ENCODE data around the gene GALNT6.
"Not testable (repeated sequence)": the region's sequence is repeated elsewhere in the genome, so short reads cannot be mapped to it uniquely, and the experiment has no call there.

GALNT6 gene

DNA sequence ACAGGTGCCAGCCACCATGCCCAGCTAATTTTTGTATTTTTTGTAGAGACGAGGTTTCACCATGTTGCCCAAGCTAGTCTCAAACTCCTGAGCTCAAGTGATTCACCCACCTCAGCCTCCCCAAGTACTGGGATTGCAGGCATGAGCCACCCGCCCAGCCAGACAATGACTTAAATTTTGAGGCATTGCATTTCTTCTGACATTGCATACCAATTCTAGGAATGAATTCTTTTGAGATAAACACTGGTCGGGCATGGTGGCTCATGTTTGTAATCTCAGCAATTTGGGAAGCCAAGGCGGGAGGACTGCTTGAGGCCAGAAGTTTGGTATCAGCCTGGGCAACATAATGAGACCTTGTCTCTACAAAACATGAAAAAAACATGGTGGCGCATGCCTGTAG lies 42.2 kb downstream of the GALNT6 start:
- DNase-seq: no peak

- DNase-seq: no peak
These were observed 43.1 kb downstream of the GALNT6 start for GRCh38 chr12:51348116-51348515.

GRCh38 chr12:51346581-51346980 lies 44.6 kb downstream of the GALNT6 start, which contains the start of gene CELA1:
Gene CELA1, minus strand, starts transcription at chr12:51346679. Its CDS starts 41 bp downstream, at chr12:51346638.
- DNase-seq: no peak

GRCh38 chr12:51345681-51346080 lies 45.5 kb downstream of the GALNT6 start:
- DNase-seq: no peak

DNA sequence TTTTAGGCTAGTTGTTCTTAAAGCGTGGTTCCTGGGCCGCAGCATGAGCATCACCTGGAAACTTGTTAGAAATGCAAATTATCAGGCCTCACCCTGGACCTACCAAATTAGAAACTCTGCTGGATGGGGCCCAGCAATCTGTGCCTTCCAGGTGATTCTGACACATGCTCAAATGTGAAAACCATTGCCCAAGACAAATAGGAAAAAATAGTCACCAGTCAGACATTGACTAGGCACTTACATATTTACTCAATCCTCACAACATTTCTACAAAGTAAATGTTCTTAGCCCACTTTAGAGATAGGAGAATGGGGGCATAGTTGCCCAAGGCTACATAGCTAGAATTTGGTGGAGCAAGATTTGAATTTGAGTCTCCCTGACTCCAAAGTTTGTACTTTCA lies 48.0 kb downstream of the GALNT6 start:
- no peak for DNase-seq

- DNase-seq: no peak
These were observed 48.8 kb downstream of the GALNT6 start for GRCh38 chr12:51342416-51342815.

- no peak for DNase-seq
These were observed 49.8 kb downstream of the GALNT6 start for GRCh38 chr12:51341251-51342007.

DNA sequence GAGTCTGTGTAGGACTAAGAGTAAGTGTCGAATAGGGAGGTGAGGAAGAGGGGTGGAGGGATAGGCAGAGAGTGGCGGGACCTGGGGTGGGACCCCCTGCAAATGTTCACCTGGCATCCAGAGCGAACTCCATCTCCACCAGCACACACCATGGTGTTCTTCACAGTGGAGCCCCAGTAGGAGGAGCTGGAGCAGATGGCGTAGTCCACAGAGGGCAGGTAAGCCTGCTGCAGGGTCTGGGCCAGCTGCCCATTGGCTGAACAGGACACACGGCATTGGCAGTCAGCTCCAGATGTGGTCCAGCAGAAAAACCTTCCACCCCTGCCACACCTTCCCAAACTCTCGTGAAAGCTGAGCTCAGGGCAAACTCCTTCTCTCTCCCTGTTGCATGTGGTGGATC lies 51.5 kb downstream of the GALNT6 start:
- no peak for DNase-seq

DNA sequence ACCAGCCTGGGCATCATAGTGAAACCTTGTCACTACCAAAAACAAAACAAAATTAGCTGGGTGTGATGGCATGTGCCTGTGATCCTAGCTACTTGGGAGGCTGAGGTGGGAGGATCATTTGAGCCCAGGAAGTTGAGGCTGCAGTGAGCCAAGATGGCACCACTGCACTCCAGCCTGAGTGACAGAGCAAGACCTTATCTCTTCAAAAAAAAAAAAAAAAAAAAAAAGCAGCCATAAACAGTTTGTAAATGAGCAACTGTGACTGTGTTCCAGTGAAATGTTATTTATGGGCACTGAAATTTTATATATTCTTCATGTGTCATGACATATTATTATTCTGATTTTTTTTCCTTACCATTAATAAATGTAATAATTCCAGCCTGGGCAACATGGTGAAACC lies 53.9 kb downstream of the GALNT6 start:
- DNase-seq: not testable (repeated sequence)

DNA sequence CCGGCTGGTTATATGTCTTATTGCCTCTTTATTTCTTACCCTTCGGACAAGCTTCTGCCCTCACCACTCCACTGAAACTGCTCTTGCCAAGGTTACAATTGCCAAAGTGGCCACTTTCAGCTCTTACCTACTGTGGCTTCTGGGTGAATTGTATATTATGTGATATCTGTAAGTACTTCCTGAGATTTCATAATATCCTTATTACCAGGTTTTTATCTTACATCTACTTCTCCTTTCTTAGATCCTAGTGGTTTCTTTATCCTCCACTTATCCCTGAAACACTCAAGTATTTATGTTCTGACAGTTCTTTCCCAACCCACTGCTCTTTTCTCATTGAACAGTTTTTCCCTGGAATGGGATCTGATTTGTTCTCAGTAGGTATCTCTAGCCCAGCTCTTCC lies 55.3 kb downstream of the GALNT6 start:
- DNase-seq: no peak

DNA sequence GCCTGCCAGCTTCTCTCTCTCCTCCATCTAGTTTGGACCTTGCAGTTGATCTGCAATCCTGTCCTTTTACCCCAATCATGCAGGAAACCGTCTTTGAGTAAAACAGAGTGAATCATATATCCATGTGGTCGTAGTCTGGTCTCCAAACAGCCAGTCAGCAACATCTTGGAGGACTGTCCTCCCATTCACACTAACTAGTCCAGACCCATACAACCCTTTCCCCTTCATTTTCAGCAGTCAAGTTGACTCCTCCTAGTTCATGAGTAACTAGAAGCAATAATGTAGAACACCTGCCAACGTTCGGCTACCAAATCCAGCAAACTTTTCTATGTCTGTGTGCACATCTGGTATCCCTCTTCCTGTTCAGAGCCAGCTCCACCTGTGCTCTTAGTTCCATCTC lies 56.4 kb downstream of the GALNT6 start:
- no peak for DNase-seq

- no peak for DNase-seq
These were observed 57.7 kb downstream of the GALNT6 start for GRCh38 chr12:51333536-51333935.

GRCh38 chr12:51330186-51330585 lies 61.0 kb downstream of the GALNT6 start:
- no peak for DNase-seq

DNA sequence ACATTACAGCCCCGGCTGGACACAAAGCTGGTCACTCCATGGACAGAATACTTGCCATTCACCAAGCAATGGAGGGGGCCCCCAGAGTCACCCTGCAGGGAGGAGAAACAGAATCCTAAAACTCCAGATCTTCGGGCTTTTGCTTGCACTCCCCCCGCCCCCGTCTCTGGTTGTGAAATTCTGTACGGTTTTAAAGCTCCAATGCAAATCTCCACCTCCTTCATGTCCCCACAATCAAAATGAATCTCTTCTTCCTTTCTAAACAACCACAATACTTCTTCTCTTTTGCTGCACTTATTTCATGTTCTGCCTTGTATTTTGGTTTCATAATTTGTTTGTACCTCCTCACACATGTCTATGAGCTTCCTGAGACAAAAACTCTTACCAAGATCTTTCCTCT lies 61.5 kb downstream of the GALNT6 start:
- DNase-seq: no peak

GRCh38 chr12:51328587-51328986 lies 62.6 kb downstream of the GALNT6 start:
- no peak for DNase-seq

DNA sequence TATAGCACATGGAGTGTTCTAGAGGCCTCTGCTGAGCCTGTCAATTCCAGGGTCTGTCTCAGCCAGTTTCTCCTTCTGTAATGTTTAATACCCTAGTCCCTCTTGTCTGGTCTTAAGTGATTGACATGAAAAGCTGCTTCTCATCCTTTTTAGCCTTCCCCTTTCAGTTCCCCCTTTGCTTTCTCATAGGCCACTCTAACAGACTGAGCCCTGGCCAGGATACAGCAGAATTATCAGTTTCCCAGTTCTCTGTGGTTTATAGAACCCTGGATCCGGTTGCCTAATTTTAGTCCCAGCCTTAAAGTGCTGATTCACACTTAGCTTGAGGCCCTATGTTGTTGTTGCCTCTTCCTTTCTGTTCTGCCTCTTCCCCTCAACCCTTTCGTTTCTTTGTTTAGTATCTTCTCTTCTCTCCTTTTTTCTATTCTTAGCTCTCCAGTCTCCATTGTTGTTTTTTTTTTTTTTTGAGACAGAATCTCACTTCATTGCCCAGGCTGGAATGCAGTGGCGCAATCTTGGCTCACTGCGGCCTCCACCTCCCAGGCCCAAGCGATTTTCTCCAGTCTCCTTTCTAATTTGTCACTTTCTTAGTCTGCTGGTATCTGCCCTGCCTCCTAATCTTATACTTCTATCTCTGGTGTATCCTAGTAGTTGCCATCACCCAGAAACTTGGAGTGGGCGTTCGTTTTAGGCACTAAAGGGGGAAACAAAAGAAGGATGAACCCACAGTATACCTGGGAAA lies 64.3 kb downstream of the GALNT6 start:
- no peak for DNase-seq

- DNase-seq: no peak
These were observed 66.3 kb downstream of the GALNT6 start for GRCh38 chr12:51324953-51325352.

- no peak for DNase-seq
These were observed 67.0 kb downstream of the GALNT6 start, which contains the start of gene BIN2 for GRCh38 chr12:51323966-51324895. Gene BIN2, minus strand, starts transcription at chr12:51324174. Its CDS starts 72 bp downstream, at chr12:51324102.

DNA sequence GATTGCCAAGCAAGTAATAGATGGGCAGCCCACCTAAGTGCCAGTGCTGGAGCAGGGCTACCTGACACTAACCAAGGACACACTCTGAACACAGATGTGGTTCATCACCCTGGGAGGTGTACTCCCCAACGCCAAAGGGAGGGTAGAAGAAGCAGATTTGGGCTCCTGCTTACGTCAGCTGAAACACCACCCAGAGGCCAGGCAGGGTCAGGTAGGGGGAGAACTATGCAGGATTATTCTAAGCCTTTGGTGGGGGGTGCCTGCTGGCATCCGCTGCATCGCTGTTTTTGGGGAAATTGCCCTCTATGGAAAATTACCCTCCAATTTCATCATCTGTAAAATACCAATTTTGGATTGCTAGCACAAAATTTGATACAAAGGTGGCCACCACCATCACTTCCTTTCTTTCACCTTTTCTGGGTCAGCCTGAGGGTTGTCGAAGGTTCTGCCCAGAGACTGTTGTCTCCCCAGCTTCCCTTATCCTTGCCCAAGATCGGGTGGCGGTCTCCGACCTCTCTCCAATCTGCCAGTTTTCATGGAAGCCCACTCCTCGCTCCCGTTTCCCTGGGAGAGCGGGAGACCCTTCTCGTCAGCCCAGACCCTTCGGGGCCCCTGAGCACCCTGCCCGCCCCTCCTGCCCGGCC lies 67.8 kb downstream of the GALNT6 start:
- DNase-seq: no peak

- no peak for DNase-seq
These were observed 68.8 kb downstream of the GALNT6 start for GRCh38 chr12:51322452-51322851.

DNA sequence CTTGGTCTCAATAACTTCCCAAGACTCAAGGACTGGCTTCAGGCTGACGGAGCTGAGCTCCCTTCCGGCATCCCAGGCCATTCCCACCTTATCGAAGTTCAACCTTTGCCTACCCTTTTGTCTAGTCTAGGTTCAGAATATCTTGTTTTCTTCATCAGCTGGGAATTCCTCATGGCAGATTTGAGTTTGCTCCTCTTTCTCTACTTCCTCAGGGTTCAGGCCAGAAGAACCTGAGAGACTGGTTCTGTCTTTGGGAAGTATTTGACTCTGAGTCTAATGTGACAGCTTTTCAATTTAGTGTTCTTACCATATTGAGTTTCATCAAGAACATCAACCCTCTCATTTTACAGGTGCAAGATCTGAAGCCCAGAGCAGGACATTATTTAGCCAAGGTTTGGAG lies 69.3 kb downstream of the GALNT6 start:
- DNase-seq: no peak

GRCh38 chr12:51320695-51321320 lies 70.4 kb downstream of the GALNT6 start:
- no peak for DNase-seq
